ENCODE measurements around the gene HADH. TPM values are rescaled to one million over a fixed set of nuclear protein-coding genes. Genes with fewer than 3 reads are reported as not detected.
A peak's percentile ranks its signal among the peaks of the same experiment; 100 is the strongest.

Gene HADH
- total RNA-seq, 2 experiments from 2014 or later: 31.2 to 78.7 TPM

GRCh38 chr4:108044951-108045686 lies 55.4 kb downstream of the HADH start:
- no TSS peak for BruUV-seq (replicated peaks)
- TF ChIP-seq EZH2phosphoT487 (IDR thresholded peaks at IDR 0.05; ENCODE audit: borderline replicate concordance, low read depth, low read length) (no peak), CTCF (conservative IDR thresholded peaks at IDR 0.05; ENCODE audit: low read length) (no peak)
- H3K9me2 ChIP-seq (ENCODE audit: insufficient read depth, low read length): no peaks in the 10 kb centered on the region
- H3K9me3 ChIP-seq (ENCODE audit: low read length): peaks cover under 1% of the 10 kb centered on the region; the same call in 1 of the 2 replicates
- no peak overlapping the region for H2AFZ ChIP-seq (ENCODE audit: low read length)
- peak overlapping the region; percentile 87 for H3K27ac ChIP-seq (ENCODE audit: low read depth, low read length, poor library complexity, severe bottlenecking)
- H4K20me1 ChIP-seq (ENCODE audit: insufficient read depth, low read length): no peaks in the 10 kb centered on the region
- no peak overlapping the region for H3K4me3 ChIP-seq (ENCODE audit: low read depth, low read length, poor library complexity, severe bottlenecking)
- POLR2A ChIA-PET: interaction anchor here (0.7 to 2.5 kb wide), 4 partner anchors 9 to 87 kb away, joined by 3 to 32 read pairs (median 3); no protein-coding TSS in a partner anchor
- peaks cover 52% of the 10 kb centered on the region for H3K36me3 ChIP-seq (ENCODE audit: insufficient read depth, low read length)
- peak overlapping the region; percentile 63 for H3K4me2 ChIP-seq (ENCODE audit: low read length)
- DNase-seq (ENCODE audit: low spot score): no peak
- peaks cover 51% of the 10 kb centered on the region for H3K4me1 ChIP-seq (ENCODE audit: insufficient read depth, low read length, poor library complexity, severe bottlenecking)
- H3K79me2 ChIP-seq (ENCODE audit: insufficient read depth, low read depth, low read length): peaks cover 34% of the 10 kb centered on the region; the same call in 1 of the 2 replicates
- intact Hi-C loops (cut with micrococcal nuclease; ENCODE audit: unreplicated experiment): no loop called here
- CTCF ChIA-PET (ENCODE audit: unreplicated experiment): no interaction called here

GRCh38 chr4:108045687-108046024 lies 56.0 kb downstream of the HADH start:
- H3K27ac ChIP-seq (ENCODE audit: low read depth, low read length, poor library complexity, severe bottlenecking): peak overlapping the region; percentile 44
- no peak overlapping the region; the same call in 1 of the 2 replicates for H3K4me2 ChIP-seq (ENCODE audit: low read length)
- H3K4me1 ChIP-seq (ENCODE audit: insufficient read depth, low read length, poor library complexity, severe bottlenecking): peaks cover 56% of the 10 kb centered on the region
- no peaks in the 10 kb centered on the region for H3K9me2 ChIP-seq (ENCODE audit: insufficient read depth, low read length)
- H3K4me3 ChIP-seq (ENCODE audit: low read depth, low read length, poor library complexity, severe bottlenecking): no peak overlapping the region
- DNase-seq (ENCODE audit: low spot score): no peak
- H4K20me1 ChIP-seq (ENCODE audit: insufficient read depth, low read length): no peaks in the 10 kb centered on the region
- TF ChIP-seq EZH2phosphoT487 (IDR thresholded peaks at IDR 0.05; ENCODE audit: borderline replicate concordance, low read depth, low read length) (no peak), CTCF (conservative IDR thresholded peaks at IDR 0.05; ENCODE audit: low read length) (no peak)
- ChIA-PET CTCF (ENCODE audit: unreplicated experiment) (no interaction called here), POLR2A (interaction anchor here (0.6 to 1.3 kb wide), 6 partner anchors 10 to 526 kb away, joined by 3 to 6 read pairs (median 3); no protein-coding TSS in a partner anchor)
- intact Hi-C loops (cut with micrococcal nuclease; ENCODE audit: unreplicated experiment): no loop called here
- no peaks in the 10 kb centered on the region for H3K9me3 ChIP-seq (ENCODE audit: low read length)
- H2AFZ ChIP-seq (ENCODE audit: low read length): no peak overlapping the region
- no TSS peak for BruUV-seq (replicated peaks)
- peaks cover 32% of the 10 kb centered on the region; the same call in 1 of the 2 replicates for H3K79me2 ChIP-seq (ENCODE audit: insufficient read depth, low read depth, low read length)
- peaks cover 56% of the 10 kb centered on the region for H3K36me3 ChIP-seq (ENCODE audit: insufficient read depth, low read length)

DNA sequence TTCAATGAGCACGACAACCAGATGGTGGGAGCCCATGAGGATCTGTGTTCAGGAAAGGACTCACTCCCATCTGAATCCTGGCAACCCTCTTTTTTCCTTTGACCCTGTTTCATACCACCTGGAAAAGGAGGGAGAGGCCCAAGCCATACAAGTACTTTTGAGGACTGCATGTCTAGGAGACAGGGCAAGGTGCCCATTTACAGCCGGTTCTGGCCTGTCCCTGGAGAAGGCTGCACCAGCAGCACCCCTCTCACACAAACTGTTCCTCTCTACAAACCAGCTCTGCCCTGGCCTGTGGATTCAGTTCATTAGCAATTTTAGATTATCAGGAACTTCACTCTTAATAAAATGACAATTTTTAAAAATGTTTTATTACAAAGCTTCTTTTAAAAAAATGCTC lies 57.5 kb downstream of the HADH start:
- Histone ChIP-seq H3K27ac (ENCODE audit: low read depth, low read length, poor library complexity, severe bottlenecking) (no peak overlapping the region), H3K4me2 (ENCODE audit: low read length) (no peak overlapping the region), H4K20me1 (ENCODE audit: insufficient read depth, low read length) (no peaks in the 10 kb centered on the region), H3K79me2 (ENCODE audit: insufficient read depth, low read depth, low read length) (peaks cover 32% of the 10 kb centered on the region; the same call in 1 of the 2 replicates), H3K9me3 (ENCODE audit: low read length) (no peaks in the 10 kb centered on the region), H3K4me1 (ENCODE audit: insufficient read depth, low read length, poor library complexity, severe bottlenecking) (peaks cover 58% of the 10 kb centered on the region), H3K9me2 (ENCODE audit: insufficient read depth, low read length) (no peaks in the 10 kb centered on the region), H2AFZ (ENCODE audit: low read length) (no peak overlapping the region), H3K4me3 (ENCODE audit: low read depth, low read length, poor library complexity, severe bottlenecking) (no peak overlapping the region), H3K36me3 (ENCODE audit: insufficient read depth, low read length) (peaks cover 71% of the 10 kb centered on the region)
- no peak for TF ChIP-seq EZH2phosphoT487 (IDR thresholded peaks at IDR 0.05; ENCODE audit: borderline replicate concordance, low read depth, low read length)
- no peak for TF ChIP-seq CTCF (conservative IDR thresholded peaks at IDR 0.05; ENCODE audit: low read length)
- ChIA-PET POLR2A (interaction anchor here (0.6 to 2.0 kb wide), 14 partner anchors 8 to 560 kb away, joined by 3 to 10 read pairs (median 4); no protein-coding TSS in a partner anchor), CTCF (ENCODE audit: unreplicated experiment) (no interaction called here)
- DNase-seq (ENCODE audit: low spot score): no peak
- BruUV-seq (replicated peaks): no TSS peak
- intact Hi-C loops (cut with micrococcal nuclease; ENCODE audit: unreplicated experiment): no loop called here
